ELR (cell line): ENCODE data around the gene POLE4.

Experiments
- DNase-seq: peaks from one replicate; pipeline ENCODE4 v3.0.0-alpha.2; 2015; ENCODE audit warnings: low read depth

The POLE4 gene

DNA sequence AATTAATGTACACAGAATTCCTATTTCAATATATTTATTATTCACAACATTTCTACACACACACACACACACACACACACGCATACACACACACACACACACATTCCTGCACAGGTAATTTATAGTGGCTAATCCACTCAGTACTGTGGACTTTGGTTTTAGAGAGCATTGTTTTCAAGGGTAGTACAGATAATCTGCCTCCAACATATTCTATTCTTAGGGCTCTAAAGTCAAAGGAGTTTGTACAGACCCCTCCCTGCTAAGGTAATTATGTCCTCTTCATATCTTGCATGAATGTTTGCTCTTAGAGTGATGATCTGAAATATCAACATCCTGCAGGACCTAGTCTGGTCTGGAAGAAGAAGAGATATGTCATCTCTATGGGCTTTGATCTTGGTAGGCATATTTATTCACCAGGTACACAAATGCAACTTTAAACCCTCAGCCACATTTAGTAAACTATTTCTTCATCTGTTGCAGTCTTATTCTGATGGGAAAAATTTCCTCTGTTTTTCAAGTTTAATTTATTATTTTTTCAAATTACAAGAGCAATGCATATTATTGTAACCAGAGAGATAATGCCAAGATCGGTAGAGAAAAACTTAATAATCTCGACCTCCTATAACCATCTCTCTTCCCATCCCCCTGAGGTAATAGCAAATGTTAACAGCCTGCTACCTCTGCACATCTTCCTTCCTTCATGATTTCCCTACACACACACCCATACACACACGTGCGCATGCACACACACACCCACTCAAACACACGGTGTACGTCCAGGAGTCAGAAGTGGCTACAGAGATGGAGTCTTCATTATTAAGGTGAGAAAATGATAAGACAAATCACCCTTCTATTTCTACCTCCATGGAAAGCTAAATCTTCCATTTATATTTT lies 18.3 kb upstream of the POLE4 start:
- no peak for DNase-seq

DNA sequence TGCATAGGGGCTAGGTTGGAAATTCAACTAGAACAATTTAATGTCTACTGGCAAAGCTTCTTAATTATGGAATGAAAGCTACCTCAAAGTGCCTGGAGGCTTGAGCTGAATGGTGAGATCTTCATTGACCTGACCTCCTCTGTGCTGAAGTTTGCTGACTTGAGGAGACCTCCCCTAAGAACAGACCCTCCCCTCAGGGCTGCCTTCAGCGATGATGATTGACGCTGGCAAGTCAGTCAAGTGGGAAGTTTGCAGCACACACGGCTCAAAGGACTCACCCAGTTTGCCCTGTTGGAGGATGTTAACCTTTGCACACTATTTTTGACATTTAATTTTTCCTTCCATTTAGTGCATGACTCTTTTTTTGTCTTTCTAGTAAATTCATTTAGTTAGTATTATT lies 17.2 kb upstream of the POLE4 start:
- no peak for DNase-seq

DNA sequence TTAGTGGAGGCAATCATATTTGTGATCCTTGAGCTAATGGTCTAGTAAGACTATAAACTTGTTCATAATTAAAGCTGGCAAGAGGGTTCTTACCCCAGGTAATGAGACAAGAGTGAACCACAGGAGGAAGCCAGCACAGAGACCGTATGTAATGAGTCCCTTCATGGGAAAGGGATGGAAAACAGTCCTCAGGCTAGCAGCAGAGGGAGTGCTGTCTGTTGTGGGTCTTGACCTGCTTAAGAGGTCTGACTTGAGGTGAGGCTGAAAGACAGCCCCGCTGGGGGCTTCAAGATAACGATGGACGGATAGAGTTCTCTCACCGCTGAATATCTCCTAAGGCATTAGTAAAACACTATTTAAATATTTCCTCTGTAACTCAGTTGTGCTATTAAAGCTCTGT lies 16.2 kb upstream of the POLE4 start:
- DNase-seq: no peak

DNA sequence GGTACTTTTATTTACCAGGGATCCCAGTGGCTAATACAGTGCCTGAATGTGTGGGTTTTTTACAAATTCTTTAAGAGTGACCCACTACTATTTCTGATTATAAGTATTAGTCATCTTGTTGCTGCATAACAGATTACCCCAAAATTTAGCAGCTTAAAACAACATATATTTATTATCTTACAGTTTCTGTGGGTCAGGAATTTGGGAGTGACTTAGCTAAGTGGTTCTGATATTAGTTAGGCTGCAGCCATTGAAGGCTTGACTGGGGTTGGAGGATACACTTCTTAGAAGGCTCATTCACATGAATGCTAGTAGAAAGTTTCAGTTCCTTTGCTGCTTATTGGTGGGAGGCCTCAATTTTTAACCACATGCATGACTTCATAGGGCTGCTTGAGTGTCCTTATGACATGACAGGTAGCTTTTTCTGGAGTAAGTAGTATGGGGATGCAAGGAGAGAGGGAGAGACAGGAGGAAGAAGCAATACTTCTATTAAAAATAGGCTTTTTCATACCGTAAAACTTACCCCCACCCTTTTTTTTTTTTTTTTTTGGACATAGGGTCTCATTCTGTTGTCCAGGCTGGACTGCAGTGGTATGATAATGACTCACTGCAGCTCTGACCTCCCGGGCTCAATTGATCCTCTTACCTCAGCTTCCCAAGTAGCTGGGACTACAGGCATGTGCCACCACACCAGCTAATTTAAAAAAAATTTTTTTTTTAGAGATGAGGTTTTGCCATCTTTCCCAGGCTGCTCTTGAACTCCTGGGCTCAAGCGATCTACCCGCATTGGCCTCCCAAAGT lies 13.3 kb upstream of the POLE4 start:
- peak; percentile 77 for DNase-seq

DNA sequence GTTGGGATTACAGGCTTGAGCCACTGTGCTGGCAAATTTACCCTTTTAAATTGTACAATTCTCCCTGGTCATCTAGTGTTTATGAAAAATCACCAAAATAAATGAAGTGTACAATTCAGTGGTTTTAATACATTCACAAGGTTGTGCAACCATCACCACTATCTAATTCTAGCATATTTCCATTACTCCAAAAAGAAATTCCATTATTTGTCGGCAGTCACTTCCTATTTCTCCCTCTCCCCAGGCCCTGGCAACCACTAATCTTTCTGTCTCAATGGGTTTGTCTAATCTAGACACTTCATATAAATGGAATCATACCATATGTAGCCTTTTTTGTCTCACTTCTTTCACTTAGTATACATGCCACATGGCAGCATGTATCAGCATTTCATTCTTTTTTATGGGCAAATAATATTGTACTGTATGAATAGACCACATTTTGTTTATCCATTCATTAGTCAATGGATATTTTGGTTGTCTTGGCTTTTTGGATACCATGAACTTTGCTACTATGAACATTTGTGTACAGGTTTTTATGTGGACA lies 12.6 kb upstream of the POLE4 start:
- no peak for DNase-seq

DNA sequence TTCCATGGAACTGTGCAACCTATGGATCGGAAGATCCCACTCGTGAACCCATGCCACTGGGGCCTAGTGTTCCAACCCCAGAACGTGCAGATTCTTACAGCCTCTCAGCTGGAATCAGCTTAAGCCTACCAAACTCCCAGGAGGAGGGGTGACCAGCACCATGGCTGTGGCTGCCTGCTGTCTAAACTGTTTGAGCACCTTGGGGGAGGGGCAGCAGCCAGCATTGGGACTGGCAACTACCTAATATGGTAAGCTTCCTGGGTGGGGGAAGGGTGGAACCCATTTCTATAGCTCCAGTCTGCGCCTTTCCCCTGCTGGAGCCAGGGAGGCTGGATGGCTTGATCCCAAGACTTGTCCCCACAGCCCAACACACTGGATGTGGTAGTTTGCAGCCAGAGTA lies 10.7 kb upstream of the POLE4 start:
- no peak for DNase-seq

DNA sequence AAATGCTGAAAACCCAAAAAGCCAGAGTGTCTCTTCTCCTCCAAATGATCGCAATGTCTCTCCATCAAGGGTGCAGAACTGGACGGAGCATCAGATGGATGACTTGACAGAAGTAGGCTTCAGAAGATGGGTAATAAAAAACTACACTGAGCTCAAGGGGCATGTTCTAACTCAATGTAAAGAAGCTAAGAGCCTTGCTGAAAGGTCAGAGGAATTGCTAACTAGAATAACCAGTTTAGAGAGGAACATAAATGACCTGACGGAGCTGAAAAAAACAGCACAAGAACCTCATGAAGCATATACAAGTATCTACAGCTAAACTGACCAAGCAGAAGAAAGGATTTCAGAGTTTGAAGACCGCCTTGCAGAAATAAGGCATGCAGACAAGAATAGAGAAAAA lies 9.7 kb upstream of the POLE4 start:
- DNase-seq: no peak

DNA sequence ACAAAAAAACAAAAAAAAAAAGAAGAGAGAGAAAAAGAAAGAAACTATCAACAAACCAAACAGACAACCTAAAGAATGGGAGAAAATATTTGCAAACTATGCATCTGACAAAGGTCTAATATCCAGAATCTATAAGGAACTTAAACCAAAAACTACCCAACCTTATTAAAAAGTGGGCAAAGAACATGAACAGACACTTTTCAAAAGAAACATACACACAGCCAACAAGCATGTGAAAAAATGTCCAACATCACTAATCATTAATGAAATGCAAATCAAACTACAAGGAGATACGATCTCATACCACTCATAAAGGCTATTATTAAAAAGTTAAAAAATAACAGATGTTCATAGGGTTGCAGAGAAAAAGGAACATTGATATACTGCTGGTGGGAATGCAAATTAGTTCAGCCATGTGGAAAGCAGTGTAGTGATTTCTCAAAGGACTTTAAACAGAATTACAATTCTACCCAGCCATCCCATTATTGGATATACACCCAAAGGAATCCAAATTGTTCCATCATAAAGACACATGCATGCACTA lies 7.2 kb upstream of the POLE4 start:
- DNase-seq: no peak

DNA sequence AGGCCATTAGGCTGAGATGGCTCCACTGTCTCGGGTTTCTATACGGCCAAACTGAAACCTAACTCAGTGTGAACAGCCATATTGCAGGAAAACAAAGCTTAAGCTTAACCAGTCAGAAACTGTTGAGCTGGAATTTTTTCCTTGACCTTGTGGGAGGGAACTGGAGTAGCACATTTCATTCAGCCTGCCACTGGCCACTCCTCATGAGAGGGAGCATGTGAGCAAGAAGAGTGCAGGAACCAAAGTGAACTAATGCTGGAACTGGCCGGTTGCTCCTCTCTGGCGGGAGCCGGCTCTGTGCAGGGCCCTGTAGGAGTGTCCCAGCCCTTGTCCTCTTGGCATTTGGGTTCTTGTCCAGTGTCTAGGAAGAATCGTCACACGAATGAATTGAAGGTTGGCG lies 5.9 kb upstream of the POLE4 start:
- no peak for DNase-seq

DNA sequence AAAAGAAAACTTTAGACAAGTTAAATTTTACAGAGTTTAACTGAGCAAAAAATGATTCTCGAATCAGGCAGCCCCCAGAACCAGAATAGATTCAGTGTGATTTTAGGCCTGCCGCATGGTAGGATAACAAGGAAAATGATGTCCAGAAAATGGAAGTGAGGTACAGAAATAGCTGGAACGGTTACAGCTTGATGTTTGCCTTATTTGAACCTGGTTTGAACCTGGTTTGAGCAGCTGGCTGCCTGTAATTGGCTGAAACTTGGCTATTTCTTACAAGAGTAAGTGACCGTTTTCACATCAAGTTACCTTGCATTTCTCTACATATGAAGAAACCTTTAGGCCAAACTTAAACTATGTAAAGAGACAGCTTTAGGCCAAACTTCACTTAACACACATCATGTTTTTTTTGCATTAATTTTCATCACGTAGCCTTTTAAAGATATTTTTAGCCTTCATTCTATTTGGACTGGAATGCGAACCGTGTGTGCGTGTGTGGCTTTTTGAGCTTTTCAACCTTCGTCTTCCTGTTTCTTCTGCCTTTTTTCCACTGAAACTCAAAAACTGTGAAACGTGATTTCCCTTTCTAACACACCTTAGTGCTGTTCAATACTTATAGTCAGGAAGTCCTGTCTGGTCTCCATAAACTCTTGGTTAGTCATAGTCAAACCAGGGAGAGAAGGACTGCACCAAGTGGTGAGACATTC lies 4.5 kb upstream of the POLE4 start:
- DNase-seq: no peak

DNA sequence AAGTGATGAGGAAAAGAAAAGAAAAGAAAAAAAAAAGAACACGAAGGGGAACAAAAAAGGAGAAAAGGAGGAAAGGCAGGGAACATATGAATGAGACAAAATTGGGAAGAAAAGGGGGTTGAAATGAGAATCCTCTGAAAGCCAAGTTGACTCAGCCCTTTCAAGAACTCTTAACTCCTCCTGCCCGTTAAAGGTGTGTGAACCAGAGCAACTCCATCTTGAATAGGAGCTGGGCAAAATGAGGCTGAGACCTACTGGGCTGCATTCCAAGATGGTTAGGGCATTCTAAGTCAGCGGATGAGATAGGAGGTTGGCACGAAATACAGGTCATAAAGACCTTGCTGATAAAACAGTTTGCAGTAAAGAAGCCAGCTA lies 4.0 kb upstream of the POLE4 start:
- no peak for DNase-seq

DNA sequence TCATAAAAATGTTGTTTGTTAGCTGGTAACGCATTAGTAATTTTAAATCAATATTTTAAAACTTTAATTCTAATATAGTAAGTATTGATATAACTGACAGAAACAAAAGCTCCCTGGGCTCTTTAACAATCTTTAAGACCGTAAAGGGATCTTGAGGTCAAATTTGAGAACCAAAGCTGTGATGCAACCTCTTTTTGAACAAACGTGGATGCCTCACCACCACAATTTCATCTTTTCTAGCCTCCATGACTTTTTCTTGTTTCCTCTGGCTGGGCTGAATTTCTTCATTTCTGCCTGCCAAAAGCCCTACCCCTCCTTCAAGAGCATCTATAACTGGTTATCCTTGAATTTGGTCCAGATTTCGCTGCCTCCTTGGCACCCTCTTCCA lies 563 bp upstream of the POLE4 start:
- DNase-seq: no peak

DNA sequence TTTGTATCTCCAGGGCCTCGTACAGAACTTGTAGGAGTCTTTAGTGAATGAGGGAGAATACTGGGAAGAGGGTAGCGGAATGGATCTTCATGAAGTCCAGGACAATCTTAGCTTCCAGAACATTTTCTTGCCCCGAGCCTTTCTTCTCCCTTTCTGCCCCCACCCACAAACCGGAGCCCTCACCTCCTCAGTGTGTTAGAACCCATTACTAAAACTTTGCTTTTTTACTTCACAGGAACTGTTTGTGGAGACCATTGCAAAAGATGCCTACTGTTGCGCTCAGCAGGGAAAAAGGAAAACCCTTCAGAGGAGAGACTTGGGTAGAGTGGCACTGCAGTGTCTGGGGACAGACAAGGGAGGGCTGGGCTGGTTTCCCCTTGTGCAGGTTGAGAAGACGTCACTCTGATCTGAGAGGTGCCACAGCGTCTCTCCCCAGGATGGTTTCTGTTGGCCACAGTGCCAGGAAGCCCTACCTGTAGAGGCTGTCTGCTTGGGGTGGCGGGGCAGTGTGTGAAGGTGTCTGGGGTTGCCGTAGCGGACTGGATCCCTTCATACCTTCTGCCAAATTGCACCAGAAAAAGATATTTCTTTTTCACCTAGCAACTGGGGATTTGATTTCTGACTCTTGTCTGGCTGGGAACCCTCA lies 786 bp downstream of the POLE4 start:
- no peak for DNase-seq

DNA sequence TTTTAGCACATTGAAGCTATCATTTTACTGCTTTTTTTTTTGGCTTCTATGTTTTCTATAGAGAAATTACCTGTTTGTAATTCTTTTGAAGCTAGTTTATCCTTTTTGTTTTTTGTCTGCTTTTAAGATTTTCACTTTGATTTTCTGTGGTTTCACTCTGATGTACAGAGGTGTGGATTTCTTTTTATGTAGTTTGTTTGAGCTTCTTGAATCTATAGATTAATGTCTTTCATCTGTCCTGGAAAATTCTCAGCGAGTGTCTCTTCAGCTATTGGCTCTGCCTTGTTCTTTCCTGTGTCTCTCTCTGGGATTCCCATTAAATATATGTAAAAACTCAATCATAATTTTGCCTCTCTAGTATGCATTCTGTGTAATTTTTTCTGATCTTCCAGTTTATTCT lies 8.4 kb downstream of the POLE4 start:
- DNase-seq: no peak

DNA sequence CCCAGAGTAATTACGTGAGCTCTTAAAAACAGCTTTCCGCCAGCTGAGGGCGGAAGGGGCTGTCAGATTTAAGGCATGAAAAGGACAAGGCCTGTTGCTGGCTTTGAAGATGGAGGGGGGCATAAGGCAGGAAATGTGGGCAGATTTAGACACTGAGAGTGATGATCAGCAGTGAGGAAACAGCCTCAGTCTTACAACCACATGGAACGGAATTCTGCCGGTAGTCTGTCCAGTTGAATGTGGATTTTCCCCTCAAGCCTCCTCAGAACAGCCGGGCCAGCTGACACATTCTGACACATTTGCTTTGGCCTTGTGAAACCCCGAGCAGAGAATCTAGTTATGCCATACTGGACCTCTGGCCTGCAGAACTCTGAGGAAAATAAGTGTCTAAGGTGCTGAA lies 16.6 kb downstream of the POLE4 start:
- no peak for DNase-seq

DNA sequence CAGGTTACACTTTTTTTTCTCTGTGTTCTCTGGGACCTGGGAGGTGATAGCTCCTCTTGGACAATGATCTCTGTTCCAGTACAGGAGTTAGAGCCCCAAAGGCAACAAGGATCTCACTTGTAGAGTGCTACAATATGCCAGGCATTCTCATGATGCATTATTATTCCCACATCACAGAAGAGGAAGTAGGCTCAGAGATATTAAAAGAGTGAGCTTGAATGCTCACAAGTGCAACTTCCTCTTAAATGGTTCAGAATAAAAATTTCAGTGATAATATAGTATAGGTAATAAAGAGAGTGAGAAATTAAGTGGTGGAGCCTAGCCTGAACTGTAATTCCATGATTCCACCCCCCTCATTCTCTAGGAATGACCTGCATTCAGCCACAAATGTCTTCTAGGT lies 21.4 kb downstream of the POLE4 start:
- no peak for DNase-seq

DNA sequence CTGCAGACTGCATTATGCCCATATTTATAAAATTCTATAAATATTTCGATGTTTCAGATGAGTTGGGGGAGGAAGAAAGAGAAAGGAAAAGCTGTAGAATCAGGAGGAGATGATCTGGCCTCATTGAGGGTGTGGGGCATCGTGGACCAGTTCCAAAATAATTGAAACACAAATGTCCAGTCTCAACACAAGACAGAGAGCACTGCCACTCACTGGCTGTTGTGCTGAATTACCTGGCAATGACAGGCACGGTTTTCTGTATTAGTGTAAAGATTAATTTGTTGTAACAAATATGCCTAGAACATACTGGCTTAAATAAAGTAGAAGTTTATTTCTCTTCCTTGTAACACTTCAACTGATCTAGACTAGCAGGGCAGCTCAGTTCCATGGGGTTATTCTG lies 24.1 kb downstream of the POLE4 start:
- DNase-seq: peak; percentile 44

DNA sequence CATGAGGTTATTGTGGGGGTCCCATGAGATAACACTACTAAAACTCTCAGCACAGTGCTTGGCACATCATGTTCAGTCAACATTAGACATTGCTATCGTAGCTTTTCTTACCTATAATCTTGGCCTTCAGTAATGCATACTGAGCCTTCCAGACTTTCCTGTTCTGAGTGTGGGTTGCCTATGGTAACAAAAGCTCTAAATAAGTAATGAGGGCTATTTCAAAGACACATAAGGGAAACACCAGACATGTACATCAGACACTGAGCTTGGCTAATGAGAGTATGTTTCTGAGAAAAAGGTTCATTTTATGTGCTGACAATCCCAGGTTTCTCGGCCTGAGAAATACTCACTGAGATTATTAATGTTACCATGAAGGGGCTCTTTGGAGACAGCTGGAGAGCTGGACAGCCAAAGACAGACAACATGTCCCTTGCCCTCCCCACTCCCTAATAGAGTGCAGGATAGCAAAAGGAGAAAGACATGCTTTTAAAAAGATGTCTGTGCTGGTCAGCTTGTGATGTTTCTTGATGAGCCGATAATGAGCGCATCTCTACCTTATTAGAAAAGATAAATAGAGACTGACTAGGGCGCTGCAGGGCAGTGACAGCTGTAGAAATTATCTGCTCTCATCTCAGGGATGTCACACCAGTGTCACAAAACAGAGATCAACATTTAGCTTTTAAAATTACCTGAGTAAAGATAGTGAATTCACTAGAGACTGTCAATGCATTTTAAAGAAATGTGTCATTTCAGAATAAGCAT lies 25.4 kb downstream of the POLE4 start:
- no peak for DNase-seq

DNA sequence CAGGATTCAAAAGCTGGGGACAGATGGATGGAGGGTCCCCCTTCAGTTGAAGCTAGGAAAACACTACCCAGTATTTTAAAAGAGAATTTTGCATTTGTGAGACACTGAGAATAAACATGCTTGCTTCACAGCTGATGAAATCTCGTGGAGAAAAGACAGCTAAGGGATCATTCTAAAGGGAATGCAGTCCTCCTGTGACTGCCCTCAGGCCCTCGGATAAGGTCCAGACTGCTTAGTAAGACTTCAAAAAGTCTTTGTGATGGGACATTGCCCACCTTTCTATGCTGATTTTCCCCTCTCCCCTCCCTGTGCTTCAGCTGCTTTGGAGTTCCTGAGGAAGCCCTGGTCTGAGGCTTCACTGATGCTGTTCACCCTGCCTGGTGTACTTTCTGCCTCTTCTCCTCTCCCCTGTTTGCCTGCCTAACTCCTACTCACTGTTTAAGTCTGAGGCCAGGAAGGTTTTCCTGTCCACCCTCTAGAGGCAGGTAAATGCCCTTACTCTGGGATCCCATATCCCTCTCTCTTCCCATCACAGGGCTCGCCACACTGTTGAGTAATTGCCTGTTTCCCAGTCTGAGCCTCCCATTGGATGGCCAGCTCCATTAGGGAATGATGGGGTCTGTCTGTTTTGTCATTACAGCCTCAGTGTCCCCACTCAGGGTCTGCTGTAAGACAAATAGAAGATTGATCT lies 26.6 kb downstream of the POLE4 start:
- no peak for DNase-seq

DNA sequence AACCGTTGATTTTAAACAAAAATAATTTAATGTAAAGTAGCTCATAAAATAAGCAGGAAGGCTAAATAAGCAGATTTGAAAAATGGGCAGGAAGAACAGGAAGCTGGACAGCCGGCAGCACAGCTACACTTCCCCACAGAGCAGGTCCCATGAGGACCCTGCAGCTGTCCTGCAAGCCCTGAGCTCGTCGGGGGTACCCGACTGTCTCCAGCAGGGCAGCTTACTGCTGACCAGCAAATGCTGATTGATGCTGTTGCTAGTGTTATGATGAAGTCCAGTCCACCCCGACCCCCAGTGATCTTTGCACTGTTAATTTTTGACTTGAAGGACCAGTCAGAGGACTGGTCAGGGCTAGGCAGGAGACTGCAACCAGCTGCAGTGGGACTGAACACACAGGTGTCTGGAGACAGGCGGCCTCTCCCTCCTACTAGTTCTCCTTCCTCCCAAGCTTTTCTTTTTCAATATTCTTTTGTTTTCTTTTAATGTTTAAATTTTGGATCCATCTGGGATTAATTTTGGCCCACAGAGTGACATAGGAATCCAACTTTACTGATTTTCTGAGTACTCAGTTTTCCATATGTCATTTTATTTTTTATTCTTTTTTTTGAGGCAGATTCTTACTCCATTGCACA lies 27.7 kb downstream of the POLE4 start:
- DNase-seq: no peak
